Measurements from ENCODE around the gene ADM2.

The ADM2 gene

GRCh38 chr22:50529897-50530579 lies 48.7 kb downstream of the ADM2 start, which contains the start of gene TYMP:
Gene TYMP (minus strand): TSS chr22:50530012. CDS start chr22:50529709, 303 bp downstream.
- no peaks in the 10 kb centered on the region for H3K27me3 ChIP-seq
- H3K27ac ChIP-seq = peak within 1 kb of the TSS; percentile 98
- H3K4me3 ChIP-seq (ENCODE audit: low read depth in 1 of 2, low read length in 1 of 2) = peak within 1 kb of the TSS; percentile 81 to 98
- H3K36me3 ChIP-seq = peaks cover 17% of the 10 kb centered on the region
- peaks cover 62 to 69% of the 10 kb centered on the region in 2 experiments for H3K4me1 ChIP-seq (ENCODE audit: control insufficient read depth in 1 of 2, insufficient read depth in 1 of 2, low read depth in 1 of 2, low read length in 1 of 2)
- H3K9me3 ChIP-seq = no peaks in the 10 kb centered on the region
- peak; percentile 59 for TF ChIP-seq CTCF (IDR thresholded peaks at IDR 0.05)

- Histone ChIP-seq H3K4me3 (ENCODE audit: low read depth in 1 of 2, low read length in 1 of 2) (peak overlapping the region; percentile 81 to 98), H3K9me3 (no peaks in the 10 kb centered on the region), H3K4me1 (ENCODE audit: control insufficient read depth in 1 of 2, insufficient read depth in 1 of 2, low read depth in 1 of 2, low read length in 1 of 2) (peaks cover 63 to 68% of the 10 kb centered on the region in 2 experiments), H3K36me3 (peaks cover 17% of the 10 kb centered on the region), H3K27ac (peak overlapping the region; percentile 98), H3K27me3 (no peaks in the 10 kb centered on the region)
- no peak for TF ChIP-seq CTCF (IDR thresholded peaks at IDR 0.05)
These were observed 49.2 kb downstream of the ADM2 start for GRCh38 chr22:50530580-50530876.

GRCh38 chr22:50530877-50531545 lies 49.7 kb downstream of the ADM2 start:
- H3K4me1 ChIP-seq (ENCODE audit: control insufficient read depth in 1 of 2, insufficient read depth in 1 of 2, low read depth in 1 of 2, low read length in 1 of 2) = peaks cover 66 to 67% of the 10 kb centered on the region in 2 experiments
- H3K36me3 ChIP-seq = peaks cover 17% of the 10 kb centered on the region
- peak overlapping the region; percentile 98 for H3K27ac ChIP-seq
- TF ChIP-seq CTCF (IDR thresholded peaks at IDR 0.05) = peak; percentile 29
- H3K4me3 ChIP-seq (ENCODE audit: low read depth in 1 of 2, low read length in 1 of 2) = peak overlapping the region; percentile 81 to 98
- H3K27me3 ChIP-seq = no peaks in the 10 kb centered on the region
- no peaks in the 10 kb centered on the region for H3K9me3 ChIP-seq

GRCh38 chr22:50531546-50531961 lies 50.2 kb downstream of the ADM2 start:
- no peaks in the 10 kb centered on the region for H3K27me3 ChIP-seq
- peaks cover 17% of the 10 kb centered on the region for H3K36me3 ChIP-seq
- peaks cover 64 to 71% of the 10 kb centered on the region in 2 experiments for H3K4me1 ChIP-seq (ENCODE audit: control insufficient read depth in 1 of 2, insufficient read depth in 1 of 2, low read depth in 1 of 2, low read length in 1 of 2)
- H3K27ac ChIP-seq = peak overlapping the region; percentile 98
- TF ChIP-seq CTCF (IDR thresholded peaks at IDR 0.05) = peak; percentile 48
- no peaks in the 10 kb centered on the region for H3K9me3 ChIP-seq
- H3K4me3 ChIP-seq (ENCODE audit: low read depth in 1 of 2, low read length in 1 of 2) = peak overlapping the region; percentile 81 to 98

GRCh38 chr22:50531962-50532674 lies 50.8 kb downstream of the ADM2 start:
- no peak for TF ChIP-seq CTCF (IDR thresholded peaks at IDR 0.05)
- no peaks in the 10 kb centered on the region for H3K9me3 ChIP-seq
- peak overlapping the region; percentile 81 to 98 for H3K4me3 ChIP-seq (ENCODE audit: low read depth in 1 of 2, low read length in 1 of 2)
- H3K27me3 ChIP-seq = no peaks in the 10 kb centered on the region
- peaks cover 17% of the 10 kb centered on the region for H3K36me3 ChIP-seq
- peak overlapping the region; percentile 98 for H3K27ac ChIP-seq
- peaks cover 64 to 71% of the 10 kb centered on the region in 2 experiments for H3K4me1 ChIP-seq (ENCODE audit: control insufficient read depth in 1 of 2, insufficient read depth in 1 of 2, low read depth in 1 of 2, low read length in 1 of 2)
